GM19239 (cell line): ENCODE data around the gene ACTA2.

Experiments used
- DNase-seq: peaks from one replicate; pipeline ENCODE4 v3.0.0; 2011; ENCODE audit warnings: low spot score; ENCODE audit not compliant: insufficient read length
- FAIRE-seq: peaks from 2 replicates; lab custom pipeline; 2011; peaks lifted over from hg19 to GRCh38; lab: Jason Lieb, UNC

Gene ACTA2

GRCh38 chr10:88926566-88927415 is 25.8 kb downstream of the ACTA2 start:
- no peak for DNase-seq

GRCh38 chr10:88923520-88923919 is 29.1 kb downstream of the ACTA2 start:
- DNase-seq, result no peak

More at GRCh38 chr10:88926566-88927415, 25.8 kb downstream of the ACTA2 start:
- no peak for FAIRE-seq

GRCh38 chr10:88922041-88922440 is 30.5 kb downstream of the ACTA2 start:
- DNase-seq, result no peak
- no peak for FAIRE-seq

More at GRCh38 chr10:88923520-88923919, 29.1 kb downstream of the ACTA2 start:
- FAIRE-seq, result no peak

- no peak for DNase-seq
- FAIRE-seq, result no peak
Measured at GRCh38 chr10:88920986-88921593, 31.5 kb downstream of the ACTA2 start.

GRCh38 chr10:88920198-88920597 is 32.4 kb downstream of the ACTA2 start:
- FAIRE-seq (peak; percentile 4), DNase-seq (no peak)

- DNase-seq (no peak), FAIRE-seq (no peak)
Measured at GRCh38 chr10:88919041-88919440, 33.5 kb downstream of the ACTA2 start.

GRCh38 chr10:88918191-88918905 is 34.2 kb downstream of the ACTA2 start:
- DNase-seq, result no peak
- FAIRE-seq, result no peak

GRCh38 chr10:88916986-88917385 is 35.6 kb downstream of the ACTA2 start:
- no peak for FAIRE-seq
- DNase-seq, result no peak

- peak; percentile 55 for FAIRE-seq
Measured at GRCh38 chr10:88916231-88916630, 36.3 kb downstream of the ACTA2 start.

GRCh38 chr10:88915781-88916180 is 36.8 kb downstream of the ACTA2 start:
- DNase-seq, result no peak
- FAIRE-seq, result peak; percentile 28

More at GRCh38 chr10:88916231-88916630, 36.3 kb downstream of the ACTA2 start:
- no peak for DNase-seq

GRCh38 chr10:88913788-88914187 is 38.8 kb downstream of the ACTA2 start:
- FAIRE-seq, result peak; percentile 26
- no peak for DNase-seq

GRCh38 chr10:88913127-88913526 is 39.4 kb downstream of the ACTA2 start:
- FAIRE-seq, result no peak
- no peak for DNase-seq

- DNase-seq (no peak), FAIRE-seq (no peak)
Measured at GRCh38 chr10:88911851-88912250, 40.7 kb downstream of the ACTA2 start.

- DNase-seq (no peak), FAIRE-seq (no peak)
Measured at GRCh38 chr10:88911116-88911515, 41.5 kb downstream of the ACTA2 start.

- FAIRE-seq (peak; percentile 4), DNase-seq (no peak)
Measured at GRCh38 chr10:88908194-88908593, 44.4 kb downstream of the ACTA2 start.

- peak; percentile 31 for FAIRE-seq
- DNase-seq, result no peak
Measured at GRCh38 chr10:88906921-88907320, 45.7 kb downstream of the ACTA2 start.

- no peak for DNase-seq
- no peak for FAIRE-seq
Measured at GRCh38 chr10:88903715-88904114, 48.9 kb downstream of the ACTA2 start.

- DNase-seq (no peak), FAIRE-seq (peak; percentile 96)
Measured at GRCh38 chr10:88901984-88902789, 50.4 kb downstream of the ACTA2 start.

- no peak for FAIRE-seq
- DNase-seq, result no peak
Measured at GRCh38 chr10:88901206-88901983, 51.2 kb downstream of the ACTA2 start.
